HFFc6 (cell line): ENCODE results near the gene CACNA1G. TPM values are rescaled to one million over a fixed set of nuclear protein-coding genes. Genes with fewer than 3 reads are reported as not detected.

ENCODE experiments used
- DNase-seq: peaks from one replicate; pipeline ENCODE4 v3.0.0-alpha.2; 2018
- H3K27ac Mint-ChIP-seq: 2 replicates; pipeline ENCODE4 v1.8.0; 2020; ENCODE audit warnings: mild to moderate bottlenecking, mixed read lengths
- H3K27me3 Mint-ChIP-seq: 2 replicates; pipeline ENCODE4 v1.8.0; 2021; ENCODE audit warnings: mild to moderate bottlenecking, moderate library complexity, mixed read lengths; ENCODE audit not compliant: insufficient read depth
- H3K36me3 Mint-ChIP-seq: 2 replicates; pipeline ENCODE4 v1.8.0; 2021; ENCODE audit warnings: low read depth, mixed read lengths
- H3K4me1 Mint-ChIP-seq: 2 replicates; pipeline ENCODE4 v1.8.0; 2020; ENCODE audit warnings: low read depth, mixed read lengths
- H3K4me3 Mint-ChIP-seq: 2 replicates; pipeline ENCODE4 v1.8.0; 2020; ENCODE audit warnings: mild to moderate bottlenecking, moderate library complexity, mixed read lengths
- H3K9me3 Mint-ChIP-seq: 2 replicates; pipeline ENCODE4 v1.8.0; 2020; ENCODE audit warnings: mild to moderate bottlenecking, mixed read lengths
- total RNA-seq, 6 experiments: library from RNA; stranded (reverse); fragmentation: NEBNext Ultra II Directional; extraction: Animal tissue kit (Norgen Biotek cat#: 25700); gene quantifications; 2 replicates in 1 of 6; 3 replicates in 5 of 6; pipeline ENCODE4 v1.2.3, GENCODE V29; 2021
- TF ChIP-seq, protein P1 (sequence below): fragments of 200-600 bp; sonication (generic); IDR thresholded peaks from 2 replicates; pipeline ENCODE4 v1.5.0; 2021; ENCODE audit warnings: antibody characterized with exemption, mild to moderate bottlenecking

CACNA1G gene
- total RNA-seq, 6 experiments from 2014 or later: 0.03 to 0.19 (median 0.05) TPM; not detected in 1

DNA sequence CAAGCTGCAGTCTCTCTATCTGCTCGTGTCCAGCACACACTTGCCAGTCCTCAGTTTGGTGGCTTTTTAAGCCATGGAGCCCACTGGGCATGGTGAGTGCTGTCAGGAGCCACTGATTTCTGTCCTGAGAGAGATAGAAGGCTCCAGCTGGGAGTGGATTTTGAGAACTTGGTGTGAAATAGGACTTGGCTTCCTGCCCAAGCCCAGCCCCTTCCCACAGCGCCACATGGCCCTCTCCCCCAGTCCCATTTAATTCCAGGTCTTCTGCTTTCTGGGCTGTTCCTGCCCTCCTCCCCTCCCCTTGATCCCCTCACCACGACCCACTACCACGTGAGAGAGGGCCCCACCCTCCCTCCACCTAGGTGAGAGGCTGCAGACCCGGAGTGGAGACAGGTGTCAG lies 59.7 kb downstream of the CACNA1G start:
- peaks cover 10% of the 10 kb centered on the region for H3K27me3 Mint-ChIP-seq
- H3K36me3 Mint-ChIP-seq: no peaks in the 10 kb centered on the region
- no peak overlapping the region for H3K4me3 Mint-ChIP-seq
- H3K9me3 Mint-ChIP-seq: no peaks in the 10 kb centered on the region
- no peak overlapping the region for H3K27ac Mint-ChIP-seq
- TF ChIP-seq, protein P1, sequence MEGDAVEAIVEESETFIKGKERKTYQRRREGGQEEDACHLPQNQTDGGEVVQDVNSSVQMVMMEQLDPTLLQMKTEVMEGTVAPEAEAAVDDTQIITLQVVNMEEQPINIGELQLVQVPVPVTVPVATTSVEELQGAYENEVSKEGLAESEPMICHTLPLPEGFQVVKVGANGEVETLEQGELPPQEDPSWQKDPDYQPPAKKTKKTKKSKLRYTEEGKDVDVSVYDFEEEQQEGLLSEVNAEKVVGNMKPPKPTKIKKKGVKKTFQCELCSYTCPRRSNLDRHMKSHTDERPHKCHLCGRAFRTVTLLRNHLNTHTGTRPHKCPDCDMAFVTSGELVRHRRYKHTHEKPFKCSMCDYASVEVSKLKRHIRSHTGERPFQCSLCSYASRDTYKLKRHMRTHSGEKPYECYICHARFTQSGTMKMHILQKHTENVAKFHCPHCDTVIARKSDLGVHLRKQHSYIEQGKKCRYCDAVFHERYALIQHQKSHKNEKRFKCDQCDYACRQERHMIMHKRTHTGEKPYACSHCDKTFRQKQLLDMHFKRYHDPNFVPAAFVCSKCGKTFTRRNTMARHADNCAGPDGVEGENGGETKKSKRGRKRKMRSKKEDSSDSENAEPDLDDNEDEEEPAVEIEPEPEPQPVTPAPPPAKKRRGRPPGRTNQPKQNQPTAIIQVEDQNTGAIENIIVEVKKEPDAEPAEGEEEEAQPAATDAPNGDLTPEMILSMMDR: no peak
- H3K4me1 Mint-ChIP-seq: peaks cover 22% of the 10 kb centered on the region
- no peak for DNase-seq

GRCh38 chr17:50620858-50621257 lies 60.3 kb downstream of the CACNA1G start:
- H3K27me3 Mint-ChIP-seq: peaks cover 7% of the 10 kb centered on the region
- no peak for DNase-seq
- H3K4me3 Mint-ChIP-seq: no peak overlapping the region
- H3K36me3 Mint-ChIP-seq: no peaks in the 10 kb centered on the region
- no peaks in the 10 kb centered on the region for H3K9me3 Mint-ChIP-seq
- no peak overlapping the region for H3K27ac Mint-ChIP-seq
- TF ChIP-seq, protein P1: peak; percentile 24; the same call in 1 of the 2 replicates
- peaks cover 21% of the 10 kb centered on the region for H3K4me1 Mint-ChIP-seq

DNA sequence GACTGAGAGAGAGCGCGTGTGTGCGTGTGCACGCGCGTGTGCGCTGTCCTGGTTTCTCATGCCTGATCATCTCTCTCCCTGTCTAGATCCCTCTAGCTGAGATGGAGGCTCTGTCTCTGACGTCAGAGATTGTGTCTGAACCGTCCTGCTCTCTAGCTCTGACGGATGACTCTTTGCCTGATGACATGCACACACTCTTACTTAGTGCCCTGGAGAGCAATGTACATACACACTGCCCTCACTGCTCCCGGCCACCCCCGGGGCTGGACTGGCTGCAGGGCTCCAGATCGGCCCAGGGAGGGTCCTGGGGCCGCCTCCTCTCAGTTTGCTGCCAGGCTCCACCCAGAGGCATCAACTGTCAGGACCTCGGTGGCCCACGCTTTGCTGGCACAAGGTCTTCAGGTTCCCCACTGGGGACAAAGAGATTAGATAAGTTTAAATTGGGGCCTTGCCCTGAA lies 61.1 kb downstream of the CACNA1G start:
- H3K4me1 Mint-ChIP-seq: peaks cover 17% of the 10 kb centered on the region
- no peaks in the 10 kb centered on the region for H3K36me3 Mint-ChIP-seq
- H3K27ac Mint-ChIP-seq: no peak overlapping the region
- no peak for DNase-seq
- no peaks in the 10 kb centered on the region for H3K9me3 Mint-ChIP-seq
- TF ChIP-seq, protein P1: no peak
- no peak overlapping the region for H3K4me3 Mint-ChIP-seq
- peaks cover 6% of the 10 kb centered on the region for H3K27me3 Mint-ChIP-seq

GRCh38 chr17:50624321-50624934 lies 63.9 kb downstream of the CACNA1G start:
- no peak for DNase-seq
- Mint-ChIP-seq H3K9me3 (no peaks in the 10 kb centered on the region), H3K4me1 (peaks cover 3% of the 10 kb centered on the region), H3K4me3 (no peak overlapping the region), H3K27me3 (peaks cover 6% of the 10 kb centered on the region), H3K27ac (no peak overlapping the region), H3K36me3 (no peaks in the 10 kb centered on the region)
- TF ChIP-seq, protein P1: no peak

DNA sequence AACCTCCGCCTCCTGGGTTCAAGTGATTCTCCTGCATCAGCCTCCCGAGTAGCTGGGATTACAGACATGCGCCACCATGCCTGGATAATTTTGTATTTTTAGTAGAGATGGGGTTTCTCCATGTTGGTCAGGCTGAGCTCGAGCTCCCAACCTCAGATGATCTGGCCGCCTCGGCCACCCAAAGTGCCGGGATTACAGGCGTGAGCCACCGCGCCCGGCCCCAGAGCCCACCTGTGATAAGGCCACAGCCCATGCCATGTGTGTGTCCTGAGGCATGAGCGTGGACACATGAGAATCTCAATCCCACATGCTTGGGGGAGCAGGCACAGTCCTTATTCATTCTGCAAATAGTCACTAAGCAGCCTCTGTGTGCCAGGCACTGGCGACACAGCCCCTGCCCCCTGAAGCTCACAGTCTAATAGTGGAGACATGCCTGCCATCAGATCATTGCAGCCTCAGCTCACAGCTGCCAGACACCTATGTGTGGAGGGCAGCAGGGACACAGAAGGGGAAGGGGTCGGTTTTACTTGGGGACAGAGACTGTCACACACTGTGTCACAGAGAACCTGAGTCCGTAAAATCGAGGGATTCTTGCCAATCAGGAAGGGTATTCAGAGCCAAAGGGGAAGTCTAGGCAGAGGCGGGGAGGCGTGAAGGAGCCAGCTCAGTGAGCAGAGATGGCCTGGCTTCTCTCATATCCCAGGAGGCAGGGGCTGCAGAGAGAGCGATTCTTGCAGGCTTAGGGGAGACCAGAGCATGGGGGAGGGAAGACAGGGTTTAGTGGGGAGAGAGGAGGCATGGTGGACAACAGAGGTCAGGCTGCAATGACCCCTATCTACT lies 64.7 kb downstream of the CACNA1G start:
- H3K27ac Mint-ChIP-seq: no peak overlapping the region
- no peaks in the 10 kb centered on the region for H3K9me3 Mint-ChIP-seq
- TF ChIP-seq, protein P1: no peak

More for the DNA sequence above, 64.7 kb downstream of the CACNA1G start:
- Mint-ChIP-seq H3K4me3 (no peak overlapping the region), H3K27me3 (peaks cover 6% of the 10 kb centered on the region), H3K36me3 (no peaks in the 10 kb centered on the region), H3K4me1 (peaks cover 2% of the 10 kb centered on the region; the same call in 1 of the 2 replicates)
- DNase-seq: no peak
